Activated T-cell treated with anti-CD3 and anti-CD28 coated beads, Interleukin-2, amount 50 U/mL, for 24 hours (primary cell): ENCODE data around the gene CIROP.

ENCODE experiments used
- DNase-seq: peaks from one replicate; pipeline ENCODE4 v3.0.0-alpha.2; 2020
- H3K27ac Mint-ChIP-seq: 2 replicates; pipeline ENCODE4 v1.8.0; 2020; ENCODE audit warnings: mild to moderate bottlenecking, mixed read lengths
- H3K27me3 Mint-ChIP-seq: 2 replicates; pipeline ENCODE4 v1.8.0; 2020; ENCODE audit warnings: mixed read lengths
- H3K36me3 Mint-ChIP-seq: 2 replicates; pipeline ENCODE4 v1.8.0; 2020; ENCODE audit warnings: low read depth, mixed read lengths
- H3K4me1 Mint-ChIP-seq: 2 replicates; pipeline ENCODE4 v1.8.0; 2020; ENCODE audit warnings: low read depth, mixed read lengths
- H3K4me3 Mint-ChIP-seq: 2 replicates; pipeline ENCODE4 v1.8.0; 2020; ENCODE audit warnings: mild to moderate bottlenecking, moderate library complexity, mixed read lengths
- H3K9me3 Mint-ChIP-seq: 2 replicates; pipeline ENCODE4 v1.8.0; 2020; ENCODE audit warnings: mixed read lengths

CIROP gene

DNA sequence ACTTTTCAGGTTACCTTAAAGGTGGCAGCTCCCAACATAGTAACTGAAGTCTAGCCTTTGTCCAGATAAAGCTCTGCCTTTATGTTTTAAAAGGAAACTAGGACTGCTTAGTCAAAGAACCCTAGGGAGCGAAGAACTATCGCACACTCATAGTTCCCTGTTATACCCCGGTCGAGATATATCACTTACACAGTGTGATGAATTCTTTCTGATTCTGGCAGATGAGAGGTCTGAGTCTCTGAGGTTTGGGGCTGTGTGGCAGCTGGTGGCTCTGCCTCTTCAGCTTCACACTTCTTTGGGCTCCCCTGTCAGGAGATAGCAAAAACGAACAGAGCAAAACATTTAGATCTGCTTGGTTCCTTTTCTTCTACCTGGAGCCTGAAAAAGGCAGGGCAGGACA lies 26.8 kb downstream of the CIROP start:
- Mint-ChIP-seq H3K9me3 (no peaks in the 10 kb centered on the region), H3K27me3 (no peaks in the 10 kb centered on the region), H3K4me1 (peaks cover 8% of the 10 kb centered on the region), H3K4me3 (no peak overlapping the region), H3K27ac (peak overlapping the region; percentile 81), H3K36me3 (peaks cover 96% of the 10 kb centered on the region)
- DNase-seq: no peak

DNA sequence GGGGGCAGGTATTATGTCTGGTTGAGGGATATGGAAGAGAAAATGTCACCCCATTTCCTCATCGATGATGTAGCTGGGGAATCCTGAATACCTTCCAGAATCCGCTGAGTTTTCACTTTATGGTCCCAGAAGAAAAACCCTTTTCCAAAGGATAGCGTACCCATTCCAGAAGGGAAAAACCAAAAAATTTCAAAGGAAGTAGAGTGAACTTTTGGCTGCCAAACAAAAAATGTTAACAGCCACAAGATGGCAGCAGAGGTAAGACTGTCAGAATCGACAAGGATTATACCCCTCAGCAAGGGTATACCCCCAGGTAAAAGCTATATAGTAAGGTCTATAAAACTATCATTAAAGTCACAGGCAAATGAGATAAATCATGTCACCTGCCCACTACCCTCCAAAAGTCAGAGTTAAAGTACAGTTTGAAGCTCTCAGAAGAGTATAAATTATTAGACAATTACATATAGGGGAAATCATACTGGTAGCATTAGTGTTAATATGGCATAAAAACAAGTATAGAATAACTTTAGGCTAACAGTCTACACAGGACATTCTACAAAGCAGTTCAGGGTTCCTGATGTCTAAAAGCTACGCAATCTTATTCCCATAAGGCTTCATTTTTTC lies 27.9 kb downstream of the CIROP start:
- Mint-ChIP-seq H3K27me3 (no peaks in the 10 kb centered on the region), H3K27ac (peak overlapping the region; percentile 23), H3K9me3 (no peaks in the 10 kb centered on the region), H3K4me1 (peaks cover 16% of the 10 kb centered on the region), H3K36me3 (peaks cover 98% of the 10 kb centered on the region), H3K4me3 (no peak overlapping the region)
- DNase-seq: no peak

DNA sequence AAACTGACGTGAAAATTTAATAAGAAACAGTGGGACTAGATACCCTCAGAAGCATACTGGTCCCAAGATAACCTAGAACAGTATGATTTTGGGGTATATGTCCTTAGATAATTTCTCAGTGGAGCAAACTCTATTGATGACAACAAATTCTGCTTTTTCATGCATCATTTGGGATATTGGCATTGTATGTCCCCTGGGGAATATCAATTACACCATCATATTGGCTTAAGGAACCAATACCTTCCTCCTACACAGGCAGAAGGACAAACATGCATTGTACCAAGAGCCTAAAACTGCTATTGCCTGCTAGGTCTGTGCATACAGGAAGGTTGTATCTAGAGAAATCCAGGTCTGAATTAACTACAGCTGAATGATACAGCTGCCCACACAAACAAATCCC lies 29.9 kb downstream of the CIROP start:
- Mint-ChIP-seq H3K4me3 (no peak overlapping the region), H3K4me1 (peaks cover 29% of the 10 kb centered on the region), H3K27me3 (no peaks in the 10 kb centered on the region), H3K9me3 (no peaks in the 10 kb centered on the region), H3K27ac (no peak overlapping the region), H3K36me3 (peaks cover 98% of the 10 kb centered on the region)
- DNase-seq: no peak

DNA sequence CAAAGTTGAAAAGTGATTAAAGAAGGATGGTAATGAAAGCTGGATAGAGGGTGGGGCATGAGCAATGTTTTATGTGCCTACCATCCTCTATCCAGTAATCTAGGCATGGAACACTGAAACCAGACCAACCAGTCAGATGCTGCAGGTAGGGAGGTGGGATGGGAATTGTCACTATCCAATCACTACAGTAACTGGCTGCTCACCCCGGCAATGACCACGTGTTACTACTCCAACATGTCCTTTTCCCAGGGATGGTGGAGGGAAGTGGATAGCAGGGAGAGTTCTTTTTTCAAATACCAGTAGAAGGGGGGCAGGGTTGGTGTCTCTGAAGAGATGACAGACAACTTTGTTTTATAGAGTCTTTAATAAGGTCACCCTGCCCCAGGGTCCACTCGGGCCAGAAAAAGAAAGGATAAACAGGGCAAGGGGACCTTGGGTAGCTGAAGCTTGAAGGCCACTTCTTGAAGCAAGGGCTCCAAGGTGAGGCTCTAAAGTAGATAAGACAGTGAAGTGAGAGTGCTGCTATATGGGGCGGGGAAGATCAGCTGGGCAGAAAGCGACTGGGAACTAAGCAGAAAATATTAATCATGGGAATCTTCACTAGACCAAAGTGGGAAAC lies 32.8 kb downstream of the CIROP start:
- Mint-ChIP-seq H3K27ac (peak overlapping the region; percentile 97), H3K4me3 (peak overlapping the region; percentile 98), H3K9me3 (no peaks in the 10 kb centered on the region), H3K4me1 (peaks cover 38% of the 10 kb centered on the region), H3K36me3 (peaks cover 94% of the 10 kb centered on the region), H3K27me3 (no peaks in the 10 kb centered on the region)
- no peak for DNase-seq

DNA sequence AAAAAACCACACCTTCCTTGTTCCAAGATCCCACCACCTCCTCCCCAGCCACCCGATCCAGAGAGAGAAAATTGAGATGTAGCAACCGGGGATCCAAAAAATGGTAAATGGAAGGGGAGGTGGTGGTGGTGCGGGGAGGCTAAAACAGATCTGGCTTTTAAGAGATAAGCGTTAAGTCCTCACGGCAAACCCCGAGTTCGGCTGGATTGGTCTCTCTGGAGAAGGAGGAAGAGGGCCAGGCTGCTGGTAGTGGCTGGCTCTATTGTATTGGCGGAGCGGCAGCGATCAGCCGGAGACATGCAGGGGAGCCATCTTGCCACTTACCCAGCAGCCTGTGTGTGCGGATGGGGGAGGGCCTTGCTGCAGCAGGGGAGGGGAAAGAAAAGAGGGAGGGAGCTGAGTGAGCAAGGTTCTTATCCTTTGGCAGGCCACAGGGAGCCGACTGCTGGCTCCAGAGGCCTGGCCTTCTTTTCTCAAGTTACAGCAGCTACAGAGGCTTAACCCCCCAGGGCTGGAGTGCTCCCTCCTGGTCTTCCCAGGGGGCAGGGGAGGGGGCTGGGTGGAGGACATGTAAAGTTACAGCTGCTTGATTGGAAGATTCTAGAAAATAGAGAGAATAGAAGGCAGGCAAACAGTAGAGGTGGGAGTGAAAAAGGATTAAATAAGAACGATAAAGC lies 33.4 kb downstream of the CIROP start:
- no peaks in the 10 kb centered on the region for H3K27me3 Mint-ChIP-seq
- H3K36me3 Mint-ChIP-seq: peaks cover 94% of the 10 kb centered on the region
- peak overlapping the region; percentile 97 for H3K27ac Mint-ChIP-seq
- DNase-seq: peak; percentile 85
- H3K4me1 Mint-ChIP-seq: peaks cover 38% of the 10 kb centered on the region
- no peaks in the 10 kb centered on the region for H3K9me3 Mint-ChIP-seq
- H3K4me3 Mint-ChIP-seq: peak overlapping the region; percentile 98

DNA sequence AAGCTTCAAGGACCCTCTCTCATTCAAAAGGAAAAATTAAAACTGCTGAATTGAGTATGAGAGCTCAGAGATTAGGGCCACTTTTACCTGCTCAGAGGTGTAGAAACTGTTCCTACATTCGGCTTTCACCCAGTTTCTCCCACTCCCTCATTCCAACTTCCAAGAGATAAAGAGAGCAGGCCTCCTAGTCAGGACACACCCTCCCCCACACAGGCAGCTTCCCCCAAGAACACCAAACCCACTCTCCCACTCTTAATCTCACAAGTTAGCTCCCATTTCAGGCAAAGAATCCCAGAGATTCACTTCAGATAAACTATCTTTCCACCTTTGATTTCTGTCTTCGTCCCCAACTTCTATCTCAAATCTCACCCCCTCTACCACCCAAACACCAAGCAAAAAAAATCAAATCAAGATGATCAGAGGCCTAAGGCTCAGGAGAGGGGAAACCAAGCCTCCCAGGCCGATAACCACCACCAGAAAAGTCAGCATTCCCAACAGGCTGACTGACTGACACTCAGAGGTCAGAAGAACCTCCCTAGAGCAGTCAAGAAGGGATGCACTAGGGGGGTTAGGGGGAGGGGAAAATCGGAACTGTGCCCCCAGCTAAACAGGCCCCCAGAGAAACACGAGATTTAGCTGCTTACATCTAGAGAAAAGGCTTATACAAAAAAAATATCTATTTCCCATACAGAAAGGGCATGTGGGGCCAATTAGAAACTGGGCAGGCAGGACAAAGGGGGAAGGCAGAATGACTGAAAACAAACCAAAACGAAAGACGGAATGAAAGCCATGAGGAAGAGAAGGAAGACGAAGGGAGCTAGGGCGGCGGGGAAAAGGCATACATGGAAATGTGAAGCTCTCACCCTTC lies 34.3 kb downstream of the CIROP start:
- DNase-seq: no peak
- Mint-ChIP-seq H3K27me3 (no peaks in the 10 kb centered on the region), H3K4me3 (peak overlapping the region; percentile 98), H3K27ac (peak overlapping the region; percentile 97), H3K4me1 (peaks cover 43% of the 10 kb centered on the region), H3K36me3 (peaks cover 94% of the 10 kb centered on the region), H3K9me3 (no peaks in the 10 kb centered on the region)

DNA sequence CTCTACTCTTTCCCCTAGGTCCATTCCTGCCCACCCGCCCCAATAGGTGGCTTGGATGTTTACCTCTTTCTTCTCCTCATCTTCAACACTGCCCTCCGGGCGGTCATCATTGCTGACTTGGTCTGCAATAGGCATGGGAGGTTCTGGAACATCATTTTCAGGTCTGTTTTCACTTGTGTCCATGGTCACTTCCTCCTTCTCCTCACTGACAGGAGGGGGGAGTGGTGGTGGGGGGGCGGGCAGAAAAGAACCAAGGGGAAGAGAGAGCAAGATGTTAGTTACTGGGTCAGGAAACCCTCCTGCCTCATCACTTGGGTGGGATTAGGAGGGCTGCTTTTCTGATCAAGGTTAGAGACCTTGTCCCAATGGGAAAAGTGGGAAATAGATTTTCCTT lies 35.4 kb downstream of the CIROP start:
- Mint-ChIP-seq H3K4me1 (peaks cover 44% of the 10 kb centered on the region), H3K27ac (peak overlapping the region; percentile 85), H3K36me3 (peaks cover 92% of the 10 kb centered on the region), H3K4me3 (peak overlapping the region; percentile 98), H3K27me3 (no peaks in the 10 kb centered on the region), H3K9me3 (no peaks in the 10 kb centered on the region)
- DNase-seq: no peak

DNA sequence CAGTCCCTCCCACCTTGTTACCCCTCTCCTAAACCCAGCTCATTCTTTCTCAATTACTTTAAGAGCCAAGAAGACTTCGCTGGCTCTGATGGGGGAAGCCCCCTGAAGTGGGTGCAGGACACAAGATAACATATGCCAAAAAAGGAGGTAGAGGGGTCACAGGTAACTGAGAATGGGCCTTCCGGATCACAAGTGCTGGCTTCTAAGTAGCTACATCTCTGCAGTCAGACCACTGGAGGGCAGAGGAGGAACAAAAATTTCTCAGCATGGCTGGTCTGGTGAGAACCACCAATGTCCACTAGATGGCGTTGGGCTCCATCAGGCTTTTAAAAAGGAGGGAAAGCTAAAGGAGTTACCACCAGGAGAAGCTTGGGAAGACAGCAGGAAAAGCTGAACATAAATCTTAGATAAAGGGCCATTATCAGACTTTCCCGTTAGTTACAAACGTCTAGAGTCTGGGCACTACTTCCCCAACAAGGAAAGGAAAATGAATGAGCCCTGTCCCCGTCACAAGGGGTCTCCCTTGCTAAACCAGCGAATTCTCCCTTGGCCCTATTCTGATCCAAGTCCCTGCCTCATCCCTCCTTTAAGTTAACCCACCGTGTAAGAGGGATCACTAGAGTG lies 35.9 kb downstream of the CIROP start:
- peak overlapping the region; percentile 85 for H3K27ac Mint-ChIP-seq
- H3K36me3 Mint-ChIP-seq: peaks cover 93% of the 10 kb centered on the region
- peak; percentile 70 for DNase-seq
- no peaks in the 10 kb centered on the region for H3K9me3 Mint-ChIP-seq
- H3K27me3 Mint-ChIP-seq: no peaks in the 10 kb centered on the region
- H3K4me3 Mint-ChIP-seq: peak overlapping the region; percentile 98
- peaks cover 44% of the 10 kb centered on the region for H3K4me1 Mint-ChIP-seq

DNA sequence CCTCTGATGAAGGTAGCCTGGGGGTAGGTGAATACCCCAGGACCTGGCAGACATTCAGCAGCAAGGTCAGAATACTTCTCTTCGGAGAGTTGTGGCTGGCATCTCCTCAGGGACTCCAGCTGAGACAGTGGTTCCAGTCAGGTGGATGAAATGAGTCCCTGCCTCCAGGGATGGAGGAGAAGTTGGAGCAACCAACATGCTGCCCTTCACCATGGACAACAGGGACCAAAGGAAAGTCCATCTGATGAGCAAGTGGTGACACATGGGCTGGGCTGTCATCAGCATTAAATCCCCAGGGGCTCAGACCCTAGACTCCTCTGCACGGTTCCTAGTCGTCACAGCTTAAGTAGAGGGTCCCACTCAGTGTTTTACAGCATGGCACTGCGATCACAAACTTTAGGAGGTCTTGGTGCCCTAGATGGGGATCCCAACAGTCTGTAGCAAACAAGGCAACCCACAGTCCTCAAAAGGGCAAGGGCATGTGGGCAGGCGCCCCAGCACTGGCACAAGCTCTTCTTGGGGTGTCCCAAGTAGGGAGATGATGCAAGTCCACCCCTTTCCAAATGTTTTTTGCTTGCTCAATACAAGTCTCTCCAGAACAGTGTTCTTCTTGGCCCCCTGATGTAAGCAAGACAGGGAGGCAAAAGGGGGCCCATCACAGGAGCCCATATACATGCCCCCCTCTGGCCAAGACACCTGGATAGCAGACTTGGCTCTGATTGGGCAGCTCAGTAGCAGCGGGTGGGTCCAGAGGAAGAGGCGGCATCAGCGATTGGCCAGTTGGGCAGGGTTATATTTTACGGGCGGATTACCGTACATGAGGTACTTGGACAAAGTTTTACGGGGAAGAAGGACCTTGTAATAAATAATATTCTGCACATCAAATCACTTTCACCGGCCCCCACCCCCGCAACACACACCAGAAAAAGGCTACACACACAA lies 36.7 kb downstream of the CIROP start:
- no peaks in the 10 kb centered on the region for H3K27me3 Mint-ChIP-seq
- H3K36me3 Mint-ChIP-seq: peaks cover 93% of the 10 kb centered on the region
- H3K4me3 Mint-ChIP-seq: peak overlapping the region; percentile 98
- H3K4me1 Mint-ChIP-seq: peaks cover 44% of the 10 kb centered on the region
- peak overlapping the region; percentile 85 for H3K27ac Mint-ChIP-seq
- H3K9me3 Mint-ChIP-seq: no peaks in the 10 kb centered on the region
- DNase-seq: peak; percentile 22

DNA sequence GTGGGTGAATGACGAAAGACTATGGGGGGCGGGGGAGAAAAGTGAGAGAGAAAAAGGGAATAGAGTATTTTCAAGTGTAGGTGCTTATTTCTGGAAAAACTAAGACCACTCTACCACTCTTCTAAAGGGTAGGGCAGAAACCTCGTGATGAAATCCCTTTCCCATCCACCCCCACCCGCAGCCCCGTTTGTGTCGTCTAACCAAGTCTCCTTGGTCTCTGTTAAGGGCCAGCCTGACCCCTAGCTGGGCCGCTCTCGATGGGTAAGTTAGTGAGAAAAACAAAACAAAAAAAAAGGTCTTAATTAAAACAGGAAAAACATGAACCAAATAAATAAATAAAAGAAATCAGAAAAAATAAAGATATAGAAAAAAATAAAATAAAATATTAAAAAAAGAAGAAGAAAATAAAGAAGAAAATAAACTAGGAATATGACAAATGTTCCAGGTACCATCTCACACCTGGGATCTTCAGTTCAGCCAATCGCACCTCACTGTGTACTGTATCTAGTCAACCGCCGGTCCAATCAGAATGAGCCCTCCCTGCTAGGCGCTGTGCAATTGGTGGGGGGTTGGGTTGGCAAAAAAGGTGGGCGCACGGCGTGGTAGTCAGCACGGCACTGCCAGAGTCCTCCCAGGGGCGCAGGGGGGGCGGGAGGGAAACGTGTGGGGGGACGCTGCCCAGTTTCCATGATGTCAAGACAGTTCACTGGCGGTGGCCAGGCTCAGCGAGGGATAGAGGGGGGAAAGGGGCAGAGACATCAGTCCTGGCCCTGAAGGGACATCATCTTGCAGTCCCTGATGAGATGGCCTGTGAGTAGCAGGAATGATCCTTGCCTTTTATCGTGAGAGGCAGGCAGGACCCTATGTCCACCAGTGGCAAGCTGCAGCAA lies 37.7 kb downstream of the CIROP start:
- H3K4me1 Mint-ChIP-seq: peaks cover 38% of the 10 kb centered on the region
- H3K36me3 Mint-ChIP-seq: peaks cover 93% of the 10 kb centered on the region
- peak; percentile 20 for DNase-seq
- no peaks in the 10 kb centered on the region for H3K27me3 Mint-ChIP-seq
- peak overlapping the region; percentile 47 for H3K27ac Mint-ChIP-seq
- no peak overlapping the region for H3K4me3 Mint-ChIP-seq
- no peaks in the 10 kb centered on the region for H3K9me3 Mint-ChIP-seq

DNA sequence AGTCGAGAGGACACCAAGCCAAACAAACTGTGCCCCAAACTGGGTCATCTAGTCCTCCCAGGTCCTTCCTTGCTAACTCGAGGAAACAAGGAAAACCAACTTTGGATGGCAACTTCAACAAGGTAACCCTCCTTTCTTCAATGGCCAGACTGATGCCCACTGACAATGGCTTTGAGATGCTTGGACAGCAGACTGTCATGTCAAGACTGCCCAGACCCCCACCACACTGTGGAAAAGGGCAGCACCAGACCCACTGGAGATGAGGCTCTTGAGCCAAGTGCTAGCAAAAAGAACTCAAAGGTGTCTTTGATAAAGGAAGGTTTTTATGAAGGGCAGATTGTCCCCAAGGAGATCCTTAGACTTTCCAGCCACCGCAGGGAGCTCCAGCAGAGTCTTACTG lies 38.4 kb downstream of the CIROP start:
- Mint-ChIP-seq H3K36me3 (peaks cover 92% of the 10 kb centered on the region), H3K9me3 (no peaks in the 10 kb centered on the region), H3K4me3 (no peak overlapping the region), H3K27ac (peak overlapping the region; percentile 47), H3K27me3 (no peaks in the 10 kb centered on the region), H3K4me1 (peaks cover 30% of the 10 kb centered on the region)
- peak; percentile 9 for DNase-seq

DNA sequence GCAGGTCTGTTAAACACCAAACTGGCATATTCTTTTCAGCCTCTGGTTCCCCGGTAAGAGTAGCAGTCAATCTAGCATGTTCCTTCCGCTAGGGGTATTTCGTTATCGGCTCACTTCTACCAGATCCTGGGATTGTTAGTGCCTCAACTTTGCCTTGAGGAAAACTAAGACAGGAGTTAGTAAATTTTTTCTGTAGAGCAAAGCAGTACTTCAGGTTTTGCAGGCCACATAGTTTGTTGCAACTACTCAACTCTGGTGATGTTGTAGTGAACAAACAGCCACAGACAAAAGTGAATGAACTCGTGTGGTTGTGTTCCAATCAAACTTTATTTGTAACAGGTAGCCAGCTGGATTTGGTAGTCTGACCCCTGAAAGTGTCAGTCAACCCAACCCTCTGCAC lies 41.2 kb downstream of the CIROP start:
- Mint-ChIP-seq H3K27me3 (no peaks in the 10 kb centered on the region), H3K4me3 (no peak overlapping the region), H3K9me3 (no peaks in the 10 kb centered on the region), H3K36me3 (peaks cover 97% of the 10 kb centered on the region), H3K4me1 (peaks cover 10% of the 10 kb centered on the region), H3K27ac (peak overlapping the region; percentile 22)
- DNase-seq: no peak

DNA sequence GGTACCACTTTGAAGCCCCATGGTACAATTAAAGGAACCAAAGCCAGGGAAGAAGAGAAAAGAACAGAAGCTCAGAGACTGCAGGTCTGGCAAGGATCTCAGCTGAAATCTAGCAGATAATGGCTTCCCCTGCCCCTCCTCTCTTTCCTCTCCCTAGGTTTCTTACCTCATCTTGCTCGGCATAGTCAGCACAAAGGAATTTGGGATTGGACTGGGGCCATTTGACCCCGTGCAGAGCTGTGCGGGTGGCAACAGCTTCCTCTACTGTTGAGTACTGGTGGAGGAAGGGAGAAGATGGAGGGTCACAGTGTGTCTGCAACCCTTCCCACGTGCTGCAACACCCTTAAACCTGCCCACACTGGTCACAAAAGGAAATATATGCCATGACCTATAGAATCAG lies 42.8 kb downstream of the CIROP start:
- Mint-ChIP-seq H3K9me3 (no peaks in the 10 kb centered on the region), H3K4me1 (peaks cover 12% of the 10 kb centered on the region), H3K4me3 (no peak overlapping the region), H3K27me3 (no peaks in the 10 kb centered on the region), H3K36me3 (peaks cover 88% of the 10 kb centered on the region), H3K27ac (peak overlapping the region; percentile 4)
- DNase-seq: peak; percentile 5
